Neural cell (in vitro differentiated cells): ENCODE results near the gene CDH1. TPM values are rescaled to one million over a fixed set of nuclear protein-coding genes. Genes with fewer than 3 reads are reported as not detected.

ENCODE experiments used
- H2AFZ ChIP-seq: fragments of 200-600, 300-800 bp; sonication (generic), shearing (Covaris generic); 2 replicates; pipeline ENCODE4 v1.6.0; 2014; ENCODE audit warnings: low read depth, mild to moderate bottlenecking, antibody characterized with exemption, low read length, moderate library complexity
- H3F3A ChIP-seq: fragments of 200-600 bp; shearing (Covaris generic); 2 replicates; pipeline ENCODE4 v1.6.1; 2016; ENCODE audit warnings: mild to moderate bottlenecking, moderate library complexity, mixed read lengths, antibody characterized with exemption, low read length; ENCODE audit not compliant: insufficient read depth, poor library complexity, severe bottlenecking
- H3K27ac ChIP-seq: fragments of 200-600, 300-800 bp; sonication (generic), shearing (Covaris generic); 2 replicates; pipeline ENCODE4 v1.5.1; 2014; ENCODE audit warnings: mild to moderate bottlenecking, low read length, moderate library complexity
- H3K27me3 ChIP-seq: fragments of 300-800, 200-600 bp; sonication (generic), shearing (Covaris generic); 2 replicates; pipeline ENCODE4 v1.6.0; 2014; ENCODE audit warnings: mild to moderate bottlenecking, low read depth, low read length, moderate library complexity; ENCODE audit not compliant: insufficient read depth
- H3K36me3 ChIP-seq: fragments of 300-800, 200-600 bp; sonication (generic), shearing (Covaris generic); 2 replicates; pipeline ENCODE4 v1.5.1; 2014; ENCODE audit warnings: mild to moderate bottlenecking, antibody characterized with exemption, low read length, moderate library complexity; ENCODE audit not compliant: insufficient read depth
- H3K4me2 ChIP-seq: fragments of 300-800, 200-600 bp; sonication (generic), shearing (Covaris generic); 2 replicates; pipeline ENCODE4 v1.6.0; 2014; ENCODE audit warnings: mild to moderate bottlenecking, low read length
- H3K4me3 ChIP-seq: fragments of 300-800, 200-600 bp; sonication (generic), shearing (Covaris generic); 2 replicates; pipeline ENCODE4 v1.5.1; 2014; ENCODE audit warnings: mild to moderate bottlenecking, low read length, moderate library complexity
- H3K79me2 ChIP-seq: fragments of 200-600 bp; shearing (Covaris generic); replicated peaks from 2 replicates; pipeline ENCODE4 v1.6.0; 2014; ENCODE audit warnings: mild to moderate bottlenecking, low read length, moderate library complexity; ENCODE audit not compliant: insufficient read depth
- H3K9ac ChIP-seq: fragments of 300-800, 200-600 bp; sonication (generic), shearing (Covaris generic); 2 replicates; pipeline ENCODE4 v1.6.1; 2016; ENCODE audit warnings: mild to moderate bottlenecking, low read length, mixed read lengths
- H3K9me2 ChIP-seq: fragments of 200-600 bp; shearing (Covaris generic); 2 replicates; pipeline ENCODE4 v1.6.1; 2016; ENCODE audit warnings: mild to moderate bottlenecking, low read length, mixed read lengths; ENCODE audit not compliant: insufficient read depth
- H3K9me3 ChIP-seq: fragments of 200-600, 300-800 bp; sonication (generic), shearing (Covaris generic); 2 replicates; pipeline ENCODE4 v1.6.1; 2016; ENCODE audit warnings: mild to moderate bottlenecking, mixed run types, low read length, moderate library complexity, mixed read lengths
- H4K20me1 ChIP-seq: fragments of 200-600 bp; shearing (Covaris generic); 2 replicates; pipeline ENCODE4 v1.6.1; 2016; ENCODE audit warnings: mild to moderate bottlenecking, mixed run types; ENCODE audit not compliant: insufficient read depth
- CTCF ChIP-seq: fragments of 450-650 bp; IDR thresholded peaks from 2 replicates; pipeline ENCODE4 v1.5.1; 2014; ENCODE audit warnings: antibody characterized with exemption, mild to moderate bottlenecking, moderate library complexity; ENCODE audit not compliant: poor library complexity, severe bottlenecking
- EP300 ChIP-seq: fragments of 450-650 bp; conservative IDR thresholded peaks from 2 replicates; pipeline ENCODE4 v1.6.1; 2014; ENCODE audit warnings: antibody characterized with exemption, mild to moderate bottlenecking, moderate library complexity; ENCODE audit not compliant: poor library complexity, severe bottlenecking
- EZH2 ChIP-seq: fragments of 200-600, 300-800 bp; shearing (Covaris generic), sonication (generic); IDR thresholded peaks from 2 replicates; pipeline ENCODE4 v1.6.1; 2014; ENCODE audit warnings: antibody characterized with exemption, low read length, borderline replicate concordance, mild to moderate bottlenecking; ENCODE audit not compliant: insufficient read depth, poor library complexity, severe bottlenecking
- MXI1 ChIP-seq: fragments of 450-650 bp; conservative IDR thresholded peaks from 2 replicates; pipeline ENCODE4 v1.6.1; 2014; ENCODE audit warnings: antibody characterized with exemption, mild to moderate bottlenecking; ENCODE audit not compliant: poor library complexity, severe bottlenecking
- POLR2AphosphoS5 ChIP-seq: IDR thresholded peaks from 2 replicates; pipeline ENCODE4 v1.6.1; 2012
- RAD21 ChIP-seq: fragments of 450-650 bp; conservative IDR thresholded peaks from 2 replicates; pipeline ENCODE4 v1.6.1; 2014; ENCODE audit warnings: antibody characterized with exemption, mild to moderate bottlenecking, moderate library complexity
- REST ChIP-seq: IDR thresholded peaks from 2 replicates; pipeline ENCODE4 v1.6.1; 2012; ENCODE audit warnings: borderline replicate concordance
- SMC3 ChIP-seq: fragments of 450-650 bp; conservative IDR thresholded peaks from 2 replicates; pipeline ENCODE4 v1.6.1; 2014; ENCODE audit warnings: antibody characterized with exemption, mild to moderate bottlenecking, moderate library complexity; ENCODE audit not compliant: poor library complexity
- TAF1 ChIP-seq: IDR thresholded peaks from 2 replicates; pipeline ENCODE4 v1.6.1; 2012; ENCODE audit warnings: low read depth
- polyA plus RNA-seq: library from polyadenylated mRNA; depleted of rRNA; stranded (reverse); fragments of >200 nt; gene quantifications from 2 replicates; pipeline ENCODE4 v1.2.3, GENCODE V29; 2014

CDH1 gene
- polyA plus RNA-seq, 1 donor from 2014 or later, result 1.2 TPM

GRCh38 chr16:68695575-68695974 lies 41.5 kb upstream of the CDH1 start:
- Histone ChIP-seq H4K20me1 (no peaks in the 10 kb centered on the region), H3K36me3 (no peaks in the 10 kb centered on the region), H3K9me2 (no peaks in the 10 kb centered on the region), H2AFZ (no peak overlapping the region), H3K27ac (no peak overlapping the region), H3K4me3 (no peak overlapping the region), H3F3A (no peaks in the 10 kb centered on the region), H3K27me3 (no peaks in the 10 kb centered on the region), H3K9me3 (no peaks in the 10 kb centered on the region), H3K79me2 (no peaks in the 10 kb centered on the region), H3K4me2 (no peak overlapping the region), H3K9ac (no peak overlapping the region)
- TF ChIP-seq MXI1, result no peak
- TF ChIP-seq REST, result no peak
- TF ChIP-seq POLR2AphosphoS5, result no peak
- TF ChIP-seq TAF1, result no peak
- TF ChIP-seq EP300, result no peak
- no peak for TF ChIP-seq SMC3
- TF ChIP-seq EZH2, result no peak
- TF ChIP-seq RAD21, result no peak
- no peak for TF ChIP-seq CTCF

- H3K9me3 ChIP-seq, result no peaks in the 10 kb centered on the region
- H3F3A ChIP-seq, result no peaks in the 10 kb centered on the region
- no peaks in the 10 kb centered on the region for H3K27me3 ChIP-seq
- H3K27ac ChIP-seq, result no peak overlapping the region
- TF ChIP-seq SMC3, result no peak
- H3K4me2 ChIP-seq, result no peak overlapping the region
- no peak overlapping the region for H3K4me3 ChIP-seq
- H4K20me1 ChIP-seq, result no peaks in the 10 kb centered on the region
- no peak overlapping the region for H3K9ac ChIP-seq
- H3K36me3 ChIP-seq, result no peaks in the 10 kb centered on the region
- no peaks in the 10 kb centered on the region for H3K79me2 ChIP-seq
- H2AFZ ChIP-seq, result no peak overlapping the region
- no peaks in the 10 kb centered on the region for H3K9me2 ChIP-seq
Observed at GRCh38 chr16:68696514-68696913, 40.6 kb upstream of the CDH1 start.

- H3K27me3 ChIP-seq, result no peaks in the 10 kb centered on the region
- no peak overlapping the region for H3K27ac ChIP-seq
- H3F3A ChIP-seq, result no peaks in the 10 kb centered on the region
- H4K20me1 ChIP-seq, result no peaks in the 10 kb centered on the region
- no peak overlapping the region for H3K4me2 ChIP-seq
- no peaks in the 10 kb centered on the region for H3K79me2 ChIP-seq
- H3K36me3 ChIP-seq, result no peaks in the 10 kb centered on the region
- H3K9ac ChIP-seq, result no peak overlapping the region
- no peaks in the 10 kb centered on the region for H3K9me3 ChIP-seq
- H3K9me2 ChIP-seq, result no peaks in the 10 kb centered on the region
- TF ChIP-seq SMC3 (no peak), MXI1 (no peak), CTCF (no peak), POLR2AphosphoS5 (no peak), EP300 (no peak), RAD21 (no peak), TAF1 (no peak), EZH2 (no peak), REST (no peak)
- H3K4me3 ChIP-seq, result no peak overlapping the region
- no peak overlapping the region for H2AFZ ChIP-seq
Observed at GRCh38 chr16:68698091-68698490, 39.0 kb upstream of the CDH1 start.
